RWPE2 (cell line): Measurements from ENCODE around the gene PDE8A.

ENCODE experiments used
- ATAC-seq: fragments of 200-7000 bp; cut with Tn5 transposase; 3 replicates; pipeline ENCODE4 v1.9.1; 2021; ENCODE audit warnings: low read depth
- DNase-seq: peaks from one replicate; pipeline ENCODE4 v3.0.0-alpha.2; 2020; ENCODE audit warnings: low spot score
- H3K27ac ChIP-seq: fragments of 450-650 bp; 2 replicates; pipeline ENCODE4 v1.5.1; 2017; ENCODE audit warnings: mild to moderate bottlenecking; ENCODE audit not compliant: poor library complexity, severe bottlenecking
- H3K27me3 ChIP-seq: fragments of 250-450 bp; sonication (Bioruptor Pico); 2 replicates; pipeline ENCODE4 v1.5.1; 2021; ENCODE audit warnings: mild to moderate bottlenecking, moderate library complexity; ENCODE audit not compliant: insufficient read depth, poor library complexity, severe bottlenecking
- H3K36me3 ChIP-seq: fragments of 250-450 bp; sonication (Bioruptor Pico); 2 replicates; pipeline ENCODE4 v1.5.1; 2020; ENCODE audit warnings: low read depth, mild to moderate bottlenecking, moderate library complexity
- H3K4me1 ChIP-seq: fragments of 250-450 bp; sonication (Bioruptor Pico); 2 replicates; pipeline ENCODE4 v1.5.1; 2021; ENCODE audit warnings: mild to moderate bottlenecking, moderate library complexity; ENCODE audit not compliant: insufficient read depth, poor library complexity, severe bottlenecking
- H3K4me3 ChIP-seq: fragments of 250-450 bp; sonication (Bioruptor Pico); 2 replicates; pipeline ENCODE4 v1.5.1; 2021; ENCODE audit warnings: mild to moderate bottlenecking, moderate library complexity; ENCODE audit not compliant: severe bottlenecking
- H3K9me3 ChIP-seq: fragments of 250-450 bp; sonication (Bioruptor Pico); 2 replicates; pipeline ENCODE4 v1.5.1; 2021; ENCODE audit warnings: mild to moderate bottlenecking, moderate library complexity; ENCODE audit not compliant: severe bottlenecking
- CTCF ChIP-seq: fragments of 450-650 bp; IDR thresholded peaks from one replicate; pipeline ENCODE4 v1.5.1; 2017; ENCODE audit warnings: mild to moderate bottlenecking, moderate library complexity; ENCODE audit not compliant: poor library complexity, severe bottlenecking

PDE8A gene

GRCh38 chr15:85034276-85034675, 52.6 kb downstream of the PDE8A start:
- H3K4me3 ChIP-seq: no peak overlapping the region
- ATAC-seq: no peak

GRCh38 chr15:85035980-85036379, 54.3 kb downstream of the PDE8A start:
- no peak overlapping the region for H3K27ac ChIP-seq
- no peaks in the 10 kb centered on the region for H3K9me3 ChIP-seq
- DNase-seq (no peak), ATAC-seq (no peak)
- no peaks in the 10 kb centered on the region for H3K36me3 ChIP-seq
- TF ChIP-seq CTCF: no peak
- no peaks in the 10 kb centered on the region for H3K27me3 ChIP-seq
- no peak overlapping the region for H3K4me3 ChIP-seq
- H3K4me1 ChIP-seq: no peaks in the 10 kb centered on the region

More at GRCh38 chr15:85034276-85034675, 52.6 kb downstream of the PDE8A start:
- Histone ChIP-seq H3K36me3 (no peaks in the 10 kb centered on the region), H3K9me3 (no peaks in the 10 kb centered on the region), H3K4me1 (peaks cover 14% of the 10 kb centered on the region), H3K27me3 (no peaks in the 10 kb centered on the region), H3K27ac (no peak overlapping the region)
- DNase-seq: no peak
- no peak for TF ChIP-seq CTCF

- DNase-seq: no peak
- H3K27me3 ChIP-seq: no peaks in the 10 kb centered on the region
Measured at GRCh38 chr15:85036716-85037115, 55.1 kb downstream of the PDE8A start.

GRCh38 chr15:85037641-85038040, 56.0 kb downstream of the PDE8A start:
- no peaks in the 10 kb centered on the region for H3K4me1 ChIP-seq
- H3K36me3 ChIP-seq: no peaks in the 10 kb centered on the region
- no peak overlapping the region for H3K27ac ChIP-seq
- H3K27me3 ChIP-seq: no peaks in the 10 kb centered on the region
- TF ChIP-seq CTCF: no peak
- ATAC-seq (no peak), DNase-seq (no peak)
- H3K9me3 ChIP-seq: no peaks in the 10 kb centered on the region
- H3K4me3 ChIP-seq: no peak overlapping the region

More at GRCh38 chr15:85036716-85037115, 55.1 kb downstream of the PDE8A start:
- Histone ChIP-seq H3K36me3 (no peaks in the 10 kb centered on the region), H3K4me1 (no peaks in the 10 kb centered on the region), H3K9me3 (no peaks in the 10 kb centered on the region), H3K27ac (no peak overlapping the region), H3K4me3 (no peak overlapping the region)
- no peak for TF ChIP-seq CTCF
- ATAC-seq: no peak

- Histone ChIP-seq H3K9me3 (no peaks in the 10 kb centered on the region), H3K4me1 (peaks cover 2% of the 10 kb centered on the region), H3K27me3 (no peaks in the 10 kb centered on the region), H3K27ac (no peak overlapping the region), H3K4me3 (no peak overlapping the region), H3K36me3 (no peaks in the 10 kb centered on the region)
- ATAC-seq (no peak), DNase-seq (no peak)
- no peak for TF ChIP-seq CTCF
Measured at GRCh38 chr15:85041230-85041629, 59.6 kb downstream of the PDE8A start.
